Measurements from ENCODE around the gene SLC49A3.

Gene SLC49A3

GRCh38 chr4:680551-680927 is 8.4 kb downstream of the SLC49A3 start:
- TF ChIP-seq REST (IDR thresholded peaks at IDR 0.05; ENCODE audit: insufficient read depth in 1 of 2, low read depth in 2 of 2, low read length in 2 of 2) (no peak), TAF1 (IDR thresholded peaks at IDR 0.05; ENCODE audit: borderline replicate concordance, insufficient read depth, low read length) (no peak), FOXP2 (optimal IDR thresholded peaks at IDR 0.05; ENCODE audit: borderline replicate concordance, extremely low read depth, extremely low read length, insufficient read depth) (no peak), SIN3A (IDR thresholded peaks at IDR 0.05; ENCODE audit: borderline replicate concordance, insufficient read depth, low read length) (no peak)

GRCh38 chr4:680091-680490 is 8.9 kb downstream of the SLC49A3 start:
- TF ChIP-seq REST (IDR thresholded peaks at IDR 0.05; ENCODE audit: insufficient read depth in 1 of 2, low read depth in 2 of 2, low read length in 2 of 2) (no peak), SIN3A (IDR thresholded peaks at IDR 0.05; ENCODE audit: borderline replicate concordance, insufficient read depth, low read length) (no peak)

GRCh38 chr4:679629-680028 is 9.3 kb downstream of the SLC49A3 start:
- TF ChIP-seq FOXP2 (optimal IDR thresholded peaks at IDR 0.05; ENCODE audit: borderline replicate concordance, extremely low read depth, extremely low read length, insufficient read depth) (no peak), SIN3A (IDR thresholded peaks at IDR 0.05; ENCODE audit: borderline replicate concordance, insufficient read depth, low read length) (no peak), TAF1 (IDR thresholded peaks at IDR 0.05; ENCODE audit: borderline replicate concordance, insufficient read depth, low read length) (no peak), REST (IDR thresholded peaks at IDR 0.05; ENCODE audit: insufficient read depth in 1 of 2, low read depth in 2 of 2, low read length in 2 of 2) (no peak), POLR2AphosphoS5 (IDR thresholded peaks at IDR 0.05; ENCODE audit: low read depth, low read length) (no peak)

GRCh38 chr4:679104-679481 is 9.9 kb downstream of the SLC49A3 start:
- no peak for TF ChIP-seq FOXP2 (optimal IDR thresholded peaks at IDR 0.05; ENCODE audit: borderline replicate concordance, extremely low read depth, extremely low read length, insufficient read depth)
- TF ChIP-seq REST (IDR thresholded peaks at IDR 0.05; ENCODE audit: insufficient read depth in 1 of 2, low read depth in 2 of 2, low read length in 2 of 2) = no peak
- no peak for TF ChIP-seq SIN3A (IDR thresholded peaks at IDR 0.05; ENCODE audit: borderline replicate concordance, insufficient read depth, low read length)
- no peak for TF ChIP-seq POLR2AphosphoS5 (IDR thresholded peaks at IDR 0.05; ENCODE audit: low read depth, low read length)
- TF ChIP-seq TAF1 (IDR thresholded peaks at IDR 0.05; ENCODE audit: borderline replicate concordance, insufficient read depth, low read length) = no peak

GRCh38 chr4:678331-679103 is 10.4 kb downstream of the SLC49A3 start:
- TF ChIP-seq REST (IDR thresholded peaks at IDR 0.05; ENCODE audit: insufficient read depth in 1 of 2, low read depth in 2 of 2, low read length in 2 of 2) (no peak), FOXP2 (optimal IDR thresholded peaks at IDR 0.05; ENCODE audit: borderline replicate concordance, extremely low read depth, extremely low read length, insufficient read depth) (no peak), POLR2AphosphoS5 (IDR thresholded peaks at IDR 0.05; ENCODE audit: low read depth, low read length) (no peak), SIN3A (IDR thresholded peaks at IDR 0.05; ENCODE audit: borderline replicate concordance, insufficient read depth, low read length) (no peak), TAF1 (IDR thresholded peaks at IDR 0.05; ENCODE audit: borderline replicate concordance, insufficient read depth, low read length) (no peak)

All from PFSK-1 (cell line).